ENCODE results near the gene NACAD. TPM values are rescaled to one million over a fixed set of nuclear protein-coding genes. Genes with fewer than 3 reads are reported as not detected.

NACAD gene
- total and polyA plus RNA-seq, 8 donors = 0.29 to 24.1 (median 1.1) TPM

DNA sequence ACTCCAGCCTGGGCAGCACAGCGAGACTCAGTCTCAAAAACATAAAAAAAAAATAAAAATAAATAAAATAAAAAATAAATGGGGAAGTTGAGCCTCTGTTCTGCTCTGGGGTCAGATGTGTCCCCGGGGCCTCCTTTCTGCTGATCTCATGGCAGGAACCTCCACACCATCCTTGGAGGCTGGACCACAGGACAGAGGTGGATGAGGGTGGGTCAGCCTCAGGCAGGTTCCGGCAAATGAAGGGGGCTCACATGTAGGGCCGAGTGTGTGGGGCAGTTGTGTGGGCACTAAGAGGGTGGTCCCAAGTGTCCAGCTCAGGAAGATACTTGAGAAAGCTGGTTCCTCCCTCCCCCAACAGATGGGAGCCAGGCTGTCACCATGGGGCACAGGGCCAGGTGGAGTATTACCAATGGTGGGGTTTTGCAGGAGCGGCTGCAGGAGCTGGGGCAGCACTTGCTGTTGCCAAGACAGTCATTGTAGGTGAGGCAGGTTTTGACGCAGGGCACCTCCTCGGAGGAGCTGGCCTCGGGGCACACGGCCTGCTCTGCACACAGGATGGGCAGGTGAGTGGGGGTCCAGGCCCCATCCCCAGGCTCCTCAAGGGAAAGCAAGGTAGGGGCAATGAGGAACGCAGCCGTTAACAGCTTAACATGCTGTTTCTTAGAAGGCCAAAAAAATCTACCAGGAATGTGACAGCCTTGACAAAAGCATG is 36.6 kb upstream of the NACAD start:
- H3K9me3 ChIP-seq = no peaks in the 10 kb centered on the region
- H3K36me3 ChIP-seq = no peaks in the 10 kb centered on the region
- intact Hi-C loops (cut with DNase I; ENCODE audit: low total_unique reads) = no loop called here
- H3K4me1 ChIP-seq = no peaks in the 10 kb centered on the region
- WGBS, 5 donors = 84 to 94% (median 88%) methylated on average over 11 of the region's 11 CpGs
- H3K27ac ChIP-seq = no peak overlapping the region
- no peak for TF ChIP-seq EP300 (IDR thresholded peaks at IDR 0.05)
- no peak for TF ChIP-seq POLR2AphosphoS5 (IDR thresholded peaks at IDR 0.05)
- TF ChIP-seq POLR2A (IDR thresholded peaks at IDR 0.05) = no peak
- TF ChIP-seq, protein P1, sequence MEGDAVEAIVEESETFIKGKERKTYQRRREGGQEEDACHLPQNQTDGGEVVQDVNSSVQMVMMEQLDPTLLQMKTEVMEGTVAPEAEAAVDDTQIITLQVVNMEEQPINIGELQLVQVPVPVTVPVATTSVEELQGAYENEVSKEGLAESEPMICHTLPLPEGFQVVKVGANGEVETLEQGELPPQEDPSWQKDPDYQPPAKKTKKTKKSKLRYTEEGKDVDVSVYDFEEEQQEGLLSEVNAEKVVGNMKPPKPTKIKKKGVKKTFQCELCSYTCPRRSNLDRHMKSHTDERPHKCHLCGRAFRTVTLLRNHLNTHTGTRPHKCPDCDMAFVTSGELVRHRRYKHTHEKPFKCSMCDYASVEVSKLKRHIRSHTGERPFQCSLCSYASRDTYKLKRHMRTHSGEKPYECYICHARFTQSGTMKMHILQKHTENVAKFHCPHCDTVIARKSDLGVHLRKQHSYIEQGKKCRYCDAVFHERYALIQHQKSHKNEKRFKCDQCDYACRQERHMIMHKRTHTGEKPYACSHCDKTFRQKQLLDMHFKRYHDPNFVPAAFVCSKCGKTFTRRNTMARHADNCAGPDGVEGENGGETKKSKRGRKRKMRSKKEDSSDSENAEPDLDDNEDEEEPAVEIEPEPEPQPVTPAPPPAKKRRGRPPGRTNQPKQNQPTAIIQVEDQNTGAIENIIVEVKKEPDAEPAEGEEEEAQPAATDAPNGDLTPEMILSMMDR (IDR thresholded peaks at IDR 0.05) = no peak
- DNase-seq = no peak
- no peak overlapping the region for H3K4me3 ChIP-seq
- no peaks in the 10 kb centered on the region for H3K27me3 ChIP-seq

DNA sequence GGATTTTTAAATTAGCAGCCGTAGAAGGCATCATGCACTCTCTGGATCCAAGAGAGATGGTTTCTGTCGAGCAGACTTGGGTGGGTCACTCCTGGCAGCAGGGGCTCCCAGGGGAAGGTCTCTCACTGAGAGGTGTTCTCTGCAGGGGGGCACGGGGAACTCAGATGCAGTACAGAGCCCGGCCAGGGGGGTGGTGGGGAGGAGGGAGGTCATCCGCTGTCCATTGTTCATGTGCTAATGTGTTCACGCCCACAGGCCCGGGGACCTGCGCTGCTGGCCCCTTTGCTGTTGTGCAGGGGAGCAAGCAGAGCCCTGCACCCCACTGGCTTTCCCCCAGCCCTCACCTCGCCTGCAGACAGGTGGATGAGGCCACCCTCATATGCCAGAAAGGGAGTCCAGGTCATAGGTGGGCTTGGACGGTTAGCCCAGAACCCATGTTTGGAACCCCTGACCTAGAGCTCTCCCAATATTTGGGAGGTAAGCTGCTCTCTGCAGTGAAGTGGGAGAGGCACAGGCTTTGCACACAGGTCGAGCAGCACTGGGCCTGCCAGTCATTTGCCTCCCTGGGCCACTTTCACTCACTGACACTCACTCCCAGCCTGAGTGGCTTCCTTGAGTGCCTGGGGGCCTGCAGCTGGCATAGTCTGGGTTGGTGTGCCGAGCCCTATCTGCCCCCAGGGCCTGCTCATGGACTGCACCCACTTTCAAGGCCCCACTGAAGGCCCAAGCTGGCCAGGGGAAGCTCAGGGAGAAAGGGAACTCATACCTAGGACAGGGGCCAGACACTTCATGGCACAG is 35.3 kb upstream of the NACAD start:
- Histone ChIP-seq H3K27ac (no peak overlapping the region), H3K9me3 (no peaks in the 10 kb centered on the region), H3K4me1 (no peaks in the 10 kb centered on the region), H3K27me3 (no peaks in the 10 kb centered on the region), H3K4me3 (no peak overlapping the region), H3K36me3 (no peaks in the 10 kb centered on the region)
- WGBS, 5 donors = 61 to 74% (median 69%) methylated on average over 2 to 12 of the region's 12 CpGs
- intact Hi-C loops (cut with DNase I; ENCODE audit: low total_unique reads) = no loop called here
- DNase-seq = no peak
- no peak for TF ChIP-seq EP300 (IDR thresholded peaks at IDR 0.05)
- no peak for TF ChIP-seq POLR2A (IDR thresholded peaks at IDR 0.05)
- TF ChIP-seq POLR2AphosphoS5 (IDR thresholded peaks at IDR 0.05) = no peak
- TF ChIP-seq, protein P1 (IDR thresholded peaks at IDR 0.05) = no peak

DNA sequence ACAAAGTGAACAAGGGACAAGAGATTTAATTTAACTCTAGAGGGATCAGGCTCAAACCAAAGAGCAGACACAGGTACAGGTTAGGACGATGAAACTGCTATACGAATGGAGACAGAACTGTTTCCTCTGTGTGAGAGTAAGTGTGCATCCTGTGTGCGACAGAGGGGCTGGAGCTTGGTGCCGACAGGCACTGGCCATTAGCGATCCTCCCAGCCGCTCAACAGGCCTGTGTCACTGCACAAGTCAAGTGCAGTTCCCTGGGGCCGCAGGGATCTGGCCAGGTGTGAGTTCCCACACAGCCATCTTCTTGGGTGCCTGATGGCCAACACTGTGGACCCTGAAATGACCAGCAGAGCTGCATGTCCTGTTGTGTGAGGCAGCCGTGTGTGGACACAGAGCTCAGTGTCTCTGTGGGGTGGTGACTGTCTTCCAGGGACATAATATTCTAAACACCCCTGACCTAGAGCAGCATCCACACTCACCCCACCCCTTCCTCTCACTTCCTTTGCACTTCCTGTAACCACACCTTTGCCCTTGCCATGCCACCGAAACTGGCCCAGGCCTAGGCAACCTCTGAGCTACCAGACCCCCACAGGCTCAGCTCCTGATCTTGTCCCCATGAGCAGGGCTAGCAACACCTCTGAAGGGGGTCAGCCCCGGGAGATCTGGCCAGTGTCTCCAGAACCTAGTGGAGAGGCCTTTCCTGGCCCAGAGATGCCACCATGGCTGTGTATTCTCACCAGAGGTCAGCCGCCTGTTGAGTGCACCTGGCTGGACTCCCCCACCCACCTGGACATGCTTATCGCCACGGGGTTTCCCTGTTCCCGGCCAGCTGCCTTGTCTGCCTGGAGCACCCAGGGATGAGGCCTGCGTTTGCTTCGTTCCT is 34.4 kb upstream of the NACAD start:
- H3K4me3 ChIP-seq = no peak overlapping the region
- no peaks in the 10 kb centered on the region for H3K36me3 ChIP-seq
- no peak for TF ChIP-seq POLR2A (IDR thresholded peaks at IDR 0.05)
- H3K27ac ChIP-seq = no peak overlapping the region
- H3K9me3 ChIP-seq = no peaks in the 10 kb centered on the region
- DNase-seq = no peak
- intact Hi-C loops (cut with DNase I; ENCODE audit: low total_unique reads) = no loop called here
- no peaks in the 10 kb centered on the region for H3K4me1 ChIP-seq
- WGBS, 5 donors = 73 to 85% (median 75%) methylated on average over 15 to 16 of the region's 16 CpGs
- H3K27me3 ChIP-seq = peaks cover 0 to 5% (median 0%) of the 10 kb centered on the region in 3 donors

DNA sequence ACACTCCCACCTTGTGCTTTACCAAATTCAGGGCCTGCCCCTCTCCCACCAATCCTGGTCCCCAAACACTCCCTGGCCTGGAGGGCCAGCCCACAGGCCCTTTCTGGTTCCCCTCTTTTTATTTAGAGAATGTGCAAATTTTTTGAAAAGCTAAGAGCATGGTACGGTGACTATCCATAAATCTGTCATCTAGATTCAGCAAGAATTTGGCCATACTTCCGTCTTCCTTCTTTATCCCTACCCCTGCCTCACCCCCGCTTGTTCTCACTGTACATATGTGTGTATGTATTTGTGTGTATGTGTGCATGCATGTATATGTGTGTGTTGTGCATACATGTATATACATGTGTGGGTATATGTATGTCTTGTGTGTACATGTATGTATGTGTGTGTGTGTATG is 30.8 kb upstream of the NACAD start:
- intact Hi-C loops (cut with DNase I; ENCODE audit: low total_unique reads) = no loop called here
- Histone ChIP-seq H3K27ac (no peak overlapping the region), H3K9me3 (no peaks in the 10 kb centered on the region), H3K27me3 (peaks cover 0 to 5% (median 0%) of the 10 kb centered on the region in 3 donors), H3K4me1 (no peaks in the 10 kb centered on the region), H3K36me3 (no peaks in the 10 kb centered on the region), H3K4me3 (no peak overlapping the region)
- DNase-seq = no peak
- no peak for TF ChIP-seq POLR2AphosphoS5 (IDR thresholded peaks at IDR 0.05)
- no peak for TF ChIP-seq EP300 (IDR thresholded peaks at IDR 0.05)
- TF ChIP-seq, protein P1 (IDR thresholded peaks at IDR 0.05) = no peak
- TF ChIP-seq POLR2A (IDR thresholded peaks at IDR 0.05) = no peak
- WGBS, 5 donors = 90 to 96% (median 94%) methylated on average over 3 of the region's 3 CpGs

Measured in stomach (tissue), 9 donors.